NCI-H446 (cell line): ENCODE measurements around the gene DYNC1H1.

Source experiments
- DNase-seq, 2 experiments: peaks; one replicate each; lab custom pipeline; 2025; lab: John Stamatoyannopoulos, UW

Gene DYNC1H1

GRCh38 chr14:102089621-102090343 is 125.4 kb downstream of the DYNC1H1 start:
- DNase-seq = no peak

GRCh38 chr14:102090713-102091112 is 126.3 kb downstream of the DYNC1H1 start:
- DNase-seq = no peak

- DNase-seq = no peak
Measured at GRCh38 chr14:102092806-102093205, 128.4 kb downstream of the DYNC1H1 start.

- no peak for DNase-seq
Measured at GRCh38 chr14:102094101-102094500, 129.7 kb downstream of the DYNC1H1 start.

- DNase-seq = no peak
Measured at GRCh38 chr14:102095231-102095870, 131.0 kb downstream of the DYNC1H1 start.

GRCh38 chr14:102095871-102096568 is 131.6 kb downstream of the DYNC1H1 start:
- no peak for DNase-seq

- peak; percentile 86 to 92 for DNase-seq
Measured at GRCh38 chr14:102096569-102097188, 132.3 kb downstream of the DYNC1H1 start.

GRCh38 chr14:102097441-102098135 is 133.2 kb downstream of the DYNC1H1 start:
- no peak for DNase-seq

- DNase-seq = no peak
Measured at GRCh38 chr14:102103062-102103695, 138.8 kb downstream of the DYNC1H1 start.

GRCh38 chr14:102105369-102105768 is 141.0 kb downstream of the DYNC1H1 start:
- no peak for DNase-seq
